IPS DF 19.7 (cell line): Measurements from ENCODE around the gene E4F1.
A peak's percentile ranks its signal among the peaks of the same experiment; 100 is the strongest.
"Not testable (repeated sequence)": the region's sequence is repeated elsewhere in the genome, so short reads cannot be mapped to it uniquely, and the experiment has no call there.

Experiments used
- DNase-seq: peaks from one replicate; pipeline ENCODE4 v3.0.0-alpha.2; 2013; ENCODE audit warnings: low read depth, low spot score

Gene E4F1

DNA sequence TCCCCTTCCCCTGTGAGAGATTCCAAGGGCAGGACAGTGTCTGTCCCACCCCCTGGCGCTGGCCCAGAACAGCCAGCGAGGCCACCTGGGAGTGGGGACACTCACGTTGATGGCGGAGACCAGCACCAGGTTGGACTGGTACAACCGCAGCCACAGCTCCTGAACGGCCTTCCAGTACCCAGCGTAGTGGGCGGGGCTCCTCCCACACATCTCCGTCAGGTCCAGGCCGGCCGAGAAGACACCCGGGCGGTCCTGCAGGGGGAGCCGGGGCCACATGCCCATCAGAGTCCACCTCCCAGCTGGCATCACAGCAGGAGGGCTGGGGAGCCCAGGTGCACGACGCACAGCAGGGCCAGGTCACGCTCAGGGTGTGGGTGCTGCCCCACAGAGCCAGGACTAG is 20.9 kb downstream of the E4F1 start:
- DNase-seq: no peak

GRCh38 chr16:2244926-2245795 is 21.8 kb downstream of the E4F1 start:
- no peak for DNase-seq

DNA sequence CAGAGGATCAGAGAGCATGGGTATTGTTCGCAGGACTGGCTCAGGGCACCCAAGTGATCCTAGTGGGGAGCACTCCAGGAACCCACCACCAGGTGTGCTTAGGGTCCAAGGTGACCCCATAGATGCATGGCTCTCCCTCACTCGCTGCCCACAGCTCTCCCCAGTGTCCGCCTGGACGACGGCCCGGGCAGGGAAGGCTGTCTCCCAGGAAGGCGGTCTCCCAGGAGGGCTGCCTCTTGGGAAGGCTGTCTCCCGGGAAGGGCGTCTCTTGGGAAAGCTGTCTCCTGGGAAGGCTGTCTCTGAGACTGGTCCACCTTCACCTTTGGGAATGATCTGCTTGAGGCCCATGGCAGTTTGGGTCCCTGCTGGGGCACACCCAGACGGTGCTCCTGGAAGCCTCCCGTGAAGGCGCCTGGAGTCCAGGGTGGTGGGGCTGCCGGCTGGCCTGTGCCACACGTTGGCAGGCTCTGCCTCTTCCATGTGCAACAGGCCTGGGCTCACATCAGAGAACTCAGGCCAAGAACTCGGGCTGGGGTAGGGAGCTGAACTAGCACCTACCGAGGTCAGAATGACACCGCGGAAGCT is 23.0 kb downstream of the E4F1 start:
- DNase-seq: no peak

DNA sequence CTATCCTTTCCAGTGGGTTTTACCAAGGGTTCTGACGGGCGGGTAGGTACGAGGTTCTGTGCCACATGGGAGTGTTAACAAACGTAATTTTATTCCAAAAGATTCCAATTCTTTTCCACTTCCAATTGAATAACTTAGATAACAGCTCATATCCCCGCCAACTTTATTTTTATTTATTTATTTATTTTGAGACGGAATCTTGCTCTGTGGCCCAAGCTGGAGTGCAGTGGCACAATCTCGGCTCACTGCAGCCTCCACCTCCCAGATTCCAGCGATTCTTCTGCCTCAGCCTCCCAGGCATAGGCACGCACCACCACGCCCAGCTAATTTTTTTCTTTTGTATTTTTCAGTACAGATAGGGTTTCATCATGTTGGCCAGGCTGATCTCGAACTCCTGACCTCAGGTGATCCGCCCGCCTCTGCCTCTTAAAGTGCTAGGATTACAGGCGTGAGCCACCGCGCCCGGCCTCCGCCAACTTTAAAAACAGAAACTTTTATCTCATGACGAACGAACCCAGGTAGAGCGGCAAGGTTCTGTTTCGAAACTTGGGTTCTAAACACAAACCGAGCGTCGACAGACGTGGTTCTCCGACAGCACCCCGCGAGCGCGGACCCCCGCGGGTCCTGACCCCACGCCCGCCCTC is 27.4 kb downstream of the E4F1 start:
- DNase-seq: no peak

GRCh38 chr16:2251296-2252111 is 28.1 kb downstream of the E4F1 start, which contains the start of gene ECI1:
TSS of gene ECI1 (minus strand) at chr16:2251587. CDS start at chr16:2251566, 21 bp downstream.
- DNase-seq: peak; percentile 73

GRCh38 chr16:2252806-2253148 is 29.4 kb downstream of the E4F1 start:
- DNase-seq: no peak

- no peak for DNase-seq
Measured at GRCh38 chr16:2253293-2253692, 29.9 kb downstream of the E4F1 start.

DNA sequence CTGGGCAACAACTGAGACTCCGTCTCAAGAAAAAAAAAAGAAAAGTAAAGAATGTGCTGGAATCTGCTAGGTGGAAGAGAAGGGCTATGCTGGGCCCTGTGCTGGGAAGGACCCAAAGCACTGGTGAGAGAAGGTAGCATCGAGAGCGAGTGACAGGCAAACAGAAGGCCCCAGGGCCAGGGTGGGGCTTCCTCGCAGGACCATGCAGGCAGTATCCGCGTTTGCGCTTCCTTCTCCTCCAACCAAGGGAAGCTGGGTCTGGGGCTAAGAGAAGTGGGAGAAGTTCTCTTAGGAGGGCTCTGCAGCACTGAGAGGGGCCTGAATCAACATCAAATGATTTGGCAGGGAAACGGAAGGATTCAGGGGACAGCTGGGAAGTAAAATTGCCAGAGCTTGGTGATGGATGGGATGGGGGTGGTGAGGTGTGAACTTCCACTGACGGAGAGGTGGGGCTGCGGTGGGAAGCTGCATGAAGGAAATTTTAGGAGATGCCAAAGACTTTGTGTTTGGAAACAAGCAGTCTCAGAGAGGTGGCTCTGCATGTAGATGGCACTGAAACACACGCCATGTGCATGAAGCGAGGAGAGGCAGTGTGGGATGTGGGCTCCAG is 33.2 kb downstream of the E4F1 start:
- no peak for DNase-seq

DNA sequence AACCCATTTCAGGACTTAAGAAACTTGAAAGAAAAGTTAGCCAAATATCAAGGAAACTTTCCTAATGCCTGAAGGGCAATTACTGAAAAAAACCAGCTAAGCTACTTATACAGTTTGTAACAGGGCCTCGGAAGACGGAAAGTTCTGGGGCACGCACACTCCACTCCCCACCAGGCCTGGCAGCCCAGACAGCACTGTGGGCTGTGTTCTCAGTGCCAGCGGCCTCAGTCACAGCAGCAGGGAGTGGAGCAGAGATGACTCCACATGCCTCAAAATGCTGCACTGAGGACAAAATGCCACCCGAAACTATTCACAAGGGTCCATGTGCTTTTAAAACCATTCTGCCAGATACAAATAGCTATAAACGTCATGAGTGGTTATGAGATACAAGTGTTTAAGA is 34.3 kb downstream of the E4F1 start:
- no peak for DNase-seq

DNA sequence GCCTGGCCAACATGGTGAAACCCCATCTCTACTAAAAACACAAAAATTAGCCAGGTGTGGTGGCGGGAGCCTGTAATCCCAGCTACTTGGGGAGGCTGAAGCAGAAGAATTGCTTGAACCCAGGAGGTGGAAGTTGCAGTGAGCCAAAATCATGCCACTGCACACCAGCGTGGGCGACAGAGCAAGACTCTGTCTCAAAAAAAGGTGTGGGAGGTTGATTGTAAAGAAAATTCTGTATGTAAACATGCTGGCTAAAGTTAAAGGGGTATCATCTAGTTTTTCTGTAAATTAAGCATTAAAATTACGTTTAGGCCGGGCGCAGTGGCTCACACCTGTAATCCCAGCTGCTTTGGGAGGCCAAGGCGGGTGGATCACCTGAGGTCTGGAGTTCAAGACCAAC is 35.1 kb downstream of the E4F1 start:
- DNase-seq: not testable (repeated sequence)

GRCh38 chr16:2260250-2260649 is 36.9 kb downstream of the E4F1 start:
- DNase-seq: no peak

- DNase-seq: not testable (repeated sequence)
Measured at GRCh38 chr16:2263026-2263425, 39.6 kb downstream of the E4F1 start.

- not testable (repeated sequence) for DNase-seq
Measured at GRCh38 chr16:2266887-2267286, 43.5 kb downstream of the E4F1 start.

DNA sequence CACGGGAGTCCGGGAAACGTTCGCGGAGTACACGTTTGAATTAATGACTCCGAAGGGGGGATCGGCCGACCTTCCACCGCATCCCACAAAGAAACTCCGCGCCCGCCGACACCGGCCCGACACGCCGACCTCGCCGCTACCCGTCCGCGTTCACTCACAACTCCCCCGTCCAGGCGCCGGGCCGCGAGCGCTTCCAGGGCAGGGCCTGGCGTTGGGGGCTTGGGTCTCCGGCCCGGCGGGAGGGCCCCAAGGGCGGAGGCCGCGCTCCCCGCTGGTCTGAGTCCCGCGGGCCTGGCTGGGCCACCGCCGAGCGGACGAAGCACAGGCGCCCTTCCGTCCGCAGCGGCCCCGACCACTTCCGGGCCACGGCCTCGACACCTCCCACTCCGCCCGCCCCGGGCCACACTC is 44.1 kb downstream of the E4F1 start:
- not testable (repeated sequence) for DNase-seq

DNA sequence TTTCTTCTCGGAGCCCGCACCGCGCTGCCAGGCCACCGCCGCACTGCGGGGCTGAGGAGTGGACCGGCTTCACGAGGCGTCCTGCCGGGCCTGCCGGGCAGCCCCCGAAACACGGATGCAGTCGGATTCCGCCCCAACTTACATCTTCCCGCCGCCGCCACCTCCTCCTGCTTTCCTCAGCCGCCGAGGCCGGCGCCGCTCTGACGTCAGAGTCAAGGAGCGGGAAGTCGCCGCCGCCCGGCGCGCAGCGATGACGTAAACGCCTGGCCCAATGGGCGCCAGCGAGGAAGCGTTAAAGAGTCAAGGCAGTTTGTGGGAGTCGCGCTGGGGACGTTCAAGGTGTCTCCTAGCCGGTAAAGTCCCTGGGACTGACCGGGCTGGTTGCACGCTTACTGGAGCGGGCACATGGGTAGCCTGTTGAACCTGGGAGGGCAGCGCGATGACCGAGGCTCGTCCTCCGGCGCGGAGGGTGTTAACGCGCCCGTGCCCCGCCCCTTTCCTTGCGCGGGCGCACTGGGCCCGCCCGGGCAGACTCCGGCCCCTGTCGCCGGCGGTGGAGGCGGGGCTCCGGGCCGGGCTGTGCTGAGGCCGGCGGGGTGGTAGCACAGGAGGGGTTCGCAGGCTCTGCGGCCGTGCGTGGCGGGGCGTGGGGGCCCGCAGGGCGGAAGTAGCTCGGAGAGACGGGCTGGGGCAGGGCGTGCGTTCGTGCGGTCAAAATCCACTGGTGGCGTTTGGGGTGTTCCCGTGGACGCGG is 44.7 kb downstream of the E4F1 start, which contains the start of gene RNPS1:
Gene RNPS1 (minus strand): TSS at position 214 of the 754 bp plus-strand sequence. CDS start 3,483 bp downstream, outside the sequence.
- peak; percentile 67 for DNase-seq

DNA sequence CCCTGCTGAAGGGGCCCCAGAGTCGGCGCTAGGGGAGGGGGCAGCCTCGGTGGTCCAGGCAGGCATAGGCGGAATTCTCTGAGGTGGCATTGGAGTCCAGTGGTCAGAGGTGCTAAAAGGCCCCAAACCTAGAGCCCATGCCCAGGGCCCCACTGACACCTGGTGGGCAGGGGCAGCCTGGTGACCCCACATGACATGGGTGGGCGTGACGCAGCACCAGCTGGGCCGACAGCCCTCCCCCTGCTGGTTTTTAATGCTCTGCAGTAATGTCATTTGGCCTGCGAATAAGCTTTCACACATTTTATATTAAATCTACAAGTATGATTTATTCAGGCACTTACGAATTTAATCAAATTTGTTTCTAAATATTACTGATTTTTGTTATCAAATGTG is 46.7 kb downstream of the E4F1 start:
- no peak for DNase-seq

DNA sequence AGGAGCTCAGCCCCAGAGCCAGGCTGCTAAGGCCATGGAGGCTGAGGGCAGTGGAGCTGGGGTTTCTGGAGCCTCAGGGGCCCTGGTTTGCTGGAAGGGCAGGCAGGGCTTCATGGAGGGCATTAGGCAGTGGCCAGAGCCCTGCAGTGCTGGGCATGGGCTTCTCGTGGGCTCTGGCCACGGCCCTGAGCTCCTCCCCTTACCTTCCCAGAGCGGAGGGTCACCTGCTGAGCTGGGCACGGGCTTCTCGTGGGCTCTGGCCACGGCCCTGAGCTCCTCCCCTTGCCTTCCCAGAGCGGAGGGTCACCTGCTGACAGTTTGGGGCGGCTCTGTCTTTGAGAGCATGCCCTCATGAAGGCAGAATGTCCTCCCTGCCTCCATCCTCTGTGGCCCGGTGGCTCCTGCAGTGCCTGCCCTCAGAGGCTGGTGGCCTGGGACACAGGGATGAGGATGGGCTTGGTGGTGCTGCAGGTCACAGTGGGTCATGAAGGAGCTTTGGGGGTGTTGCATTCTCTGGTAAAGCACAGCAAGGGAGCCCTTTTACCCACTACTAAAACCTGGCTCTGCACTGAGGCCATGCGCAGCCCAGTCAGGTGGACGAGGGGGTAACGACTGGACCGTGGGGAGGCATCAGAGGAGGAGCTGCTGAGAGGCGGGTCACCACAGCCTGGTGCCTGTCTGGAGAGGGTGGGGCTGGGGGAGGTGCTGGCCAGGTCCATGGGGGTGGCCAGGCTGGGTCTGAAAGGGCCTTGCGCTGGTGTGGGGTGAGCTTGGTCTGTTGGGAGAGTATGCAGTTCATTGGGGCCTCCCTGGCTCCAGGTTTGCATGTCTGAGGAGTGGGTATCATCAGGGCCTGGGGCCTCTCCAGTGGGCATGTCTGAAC is 47.4 kb downstream of the E4F1 start:
- no peak for DNase-seq

DNA sequence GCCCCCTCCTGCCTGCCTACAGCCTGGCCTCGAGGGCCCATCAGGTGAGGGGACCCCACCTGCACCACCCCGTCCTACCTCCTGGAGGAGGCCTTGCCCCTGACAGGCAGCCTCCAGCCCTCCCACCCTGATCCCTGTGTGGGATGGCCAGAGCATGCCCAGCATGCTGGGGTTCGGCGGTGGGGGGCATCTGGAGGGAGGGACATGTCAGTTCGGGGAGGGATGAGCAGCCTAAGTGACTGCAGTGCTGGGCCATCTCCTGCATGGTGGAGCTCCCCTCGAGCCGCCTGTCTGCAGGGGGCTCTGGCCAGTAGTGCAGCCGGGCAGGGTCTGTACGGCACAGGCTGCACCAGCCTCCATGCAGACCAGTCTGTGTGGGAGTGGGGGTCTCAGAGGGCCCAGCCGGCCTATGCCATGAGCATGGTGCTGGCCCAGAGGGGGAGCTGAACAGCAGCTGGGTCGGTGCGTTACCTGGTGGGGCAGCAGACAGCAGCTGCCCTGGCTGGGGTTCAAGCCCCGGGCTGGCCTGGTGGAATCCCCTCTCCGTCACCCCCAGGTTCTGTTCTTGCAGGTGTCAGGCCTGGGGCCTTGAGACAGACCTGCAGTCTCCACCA is 48.6 kb downstream of the E4F1 start:
- DNase-seq: no peak

DNA sequence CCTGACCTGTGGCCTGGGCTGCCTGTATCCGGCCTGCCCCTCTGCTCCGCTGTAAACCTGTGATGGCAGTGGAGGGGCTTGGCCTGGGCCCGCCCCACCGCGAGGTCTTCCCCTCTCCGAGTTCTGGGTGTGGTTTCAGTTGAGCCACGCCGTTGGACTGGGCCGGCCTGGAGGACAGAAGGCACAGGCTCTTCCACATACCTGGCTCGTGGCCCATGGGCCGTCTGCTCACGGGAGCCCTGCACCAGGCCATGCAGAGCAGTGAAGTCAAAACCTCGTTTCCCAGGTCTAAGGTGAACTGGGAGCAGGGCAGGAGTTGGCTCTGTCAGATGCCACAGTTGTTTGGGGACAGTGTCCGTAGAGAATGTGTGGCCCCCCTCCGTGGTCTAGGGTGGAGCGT is 50.1 kb downstream of the E4F1 start:
- no peak for DNase-seq
